Astrocyte (in vitro differentiated cells and primary cell): ENCODE data around the gene ZNF280D. TPM values are rescaled to one million over a fixed set of nuclear protein-coding genes. Genes with fewer than 3 reads are reported as not detected.

ENCODE experiments used
- DNase-seq: peaks from one replicate; pipeline ENCODE4 v3.0.0-alpha.2; 2010; ENCODE audit warnings: low read depth
- FAIRE-seq: peaks from 2 replicates; lab custom pipeline; 2011; peaks lifted over from hg19 to GRCh38; lab: Jason Lieb, UNC
- H2AFZ ChIP-seq: 2 replicates; pipeline ENCODE4 v1.6.0; 2012; ENCODE audit warnings: low read depth, low read length, inconsistent platforms
- H3K27ac ChIP-seq: 2 replicates; pipeline ENCODE4 v1.5.1; 2011; ENCODE audit warnings: low read depth, low read length, inconsistent platforms
- H3K27me3 ChIP-seq: 2 replicates; pipeline ENCODE4 v1.6.0; 2011; ENCODE audit warnings: low read length, inconsistent platforms; ENCODE audit not compliant: insufficient read depth
- H3K36me3 ChIP-seq: 2 replicates; pipeline ENCODE4 v1.5.1; 2011; ENCODE audit warnings: low read length, inconsistent platforms; ENCODE audit not compliant: insufficient read depth
- H3K4me1 ChIP-seq: 2 replicates; pipeline ENCODE4 v1.5.1; 2011; ENCODE audit warnings: low read length, inconsistent platforms; ENCODE audit not compliant: insufficient read depth
- H3K4me2 ChIP-seq: 2 replicates; pipeline ENCODE4 v1.6.0; 2012; ENCODE audit warnings: low read length, inconsistent platforms
- H3K4me3 ChIP-seq: 2 replicates; pipeline ENCODE4 v1.5.1; 2011; ENCODE audit warnings: low read depth, mild to moderate bottlenecking, low read length, inconsistent platforms; ENCODE audit not compliant: insufficient read depth
- H3K79me2 ChIP-seq: 2 replicates; pipeline ENCODE4 v1.6.0; 2012; ENCODE audit warnings: mild to moderate bottlenecking, low read length, inconsistent platforms; ENCODE audit not compliant: insufficient read depth
- H3K9ac ChIP-seq: 2 replicates; pipeline ENCODE4 v1.6.0; 2012; ENCODE audit warnings: mild to moderate bottlenecking, low read length, inconsistent platforms
- H3K9me3 ChIP-seq: 2 replicates; pipeline ENCODE4 v1.5.1; 2012; ENCODE audit warnings: low read depth, mild to moderate bottlenecking, low read length, inconsistent platforms; ENCODE audit not compliant: insufficient read depth
- H4K20me1 ChIP-seq: 2 replicates; pipeline ENCODE4 v1.6.0; 2012; ENCODE audit warnings: low read length, inconsistent platforms; ENCODE audit not compliant: insufficient read depth
- H3K27ac Mint-ChIP-seq: one replicate; pipeline ENCODE4 v1.8.0; 2021; ENCODE audit warnings: mild to moderate bottlenecking, mixed read lengths; ENCODE audit not compliant: unreplicated experiment
- H3K27me3 Mint-ChIP-seq: one replicate; pipeline ENCODE4 v1.8.0; 2021; ENCODE audit warnings: low read depth, mixed read lengths; ENCODE audit not compliant: unreplicated experiment
- H3K36me3 Mint-ChIP-seq: one replicate; pipeline ENCODE4 v1.8.0; 2021; ENCODE audit warnings: low read depth, mixed read lengths; ENCODE audit not compliant: unreplicated experiment
- H3K4me1 Mint-ChIP-seq: one replicate; pipeline ENCODE4 v1.8.0; 2021; ENCODE audit warnings: low read depth, mixed read lengths; ENCODE audit not compliant: unreplicated experiment
- H3K4me3 Mint-ChIP-seq: one replicate; pipeline ENCODE4 v1.8.0; 2021; ENCODE audit warnings: mild to moderate bottlenecking, moderate library complexity, mixed read lengths; ENCODE audit not compliant: unreplicated experiment
- H3K9me3 Mint-ChIP-seq: one replicate; pipeline ENCODE4 v1.8.0; 2021; ENCODE audit warnings: mild to moderate bottlenecking, mixed read lengths; ENCODE audit not compliant: unreplicated experiment
- EZH2 ChIP-seq: IDR thresholded peaks from 2 replicates; pipeline ENCODE4 v1.6.1; 2012; ENCODE audit warnings: mild to moderate bottlenecking, low read length, inconsistent platforms; ENCODE audit not compliant: insufficient read depth
- total RNA-seq: library from RNA; stranded (reverse); gene quantifications from 2 replicates; pipeline ENCODE4 v1.2.1, GENCODE V29; 2021
- TF ChIP-seq, protein P1 (sequence below): IDR thresholded peaks from 2 replicates; pipeline ENCODE4 v1.5.1; 2011; ENCODE audit warnings: low read depth, mild to moderate bottlenecking, inconsistent platforms, low read length, moderate library complexity; ENCODE audit not compliant: insufficient read depth

ZNF280D gene
- total RNA-seq, 1 donor from 2014 or later: 13.7 TPM

DNA sequence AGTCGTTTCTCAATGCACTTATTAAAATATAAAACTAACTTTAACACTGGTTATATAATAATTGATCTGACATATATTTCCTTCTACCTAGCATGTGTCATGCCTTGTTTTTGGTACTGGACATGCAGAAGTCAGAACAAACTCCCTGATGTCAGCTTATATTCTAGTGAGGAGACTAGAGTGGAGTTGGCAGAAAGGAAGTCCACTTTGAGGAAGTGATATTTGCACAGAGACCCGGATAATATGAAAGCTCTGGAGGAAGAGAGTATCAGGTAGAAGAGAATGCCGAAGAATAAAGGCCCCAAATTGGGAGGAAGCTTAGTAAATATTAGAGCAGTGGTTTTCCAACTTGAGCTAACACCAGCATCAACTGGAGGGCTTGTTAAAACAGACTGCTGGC is 24.6 kb upstream of the ZNF280D start:
- Histone ChIP-seq H2AFZ (no peak overlapping the region), H3K9ac (no peak overlapping the region), H3K27ac (no peak overlapping the region), H3K79me2 (no peaks in the 10 kb centered on the region), H3K27me3 (no peaks in the 10 kb centered on the region), H3K9me3 (no peaks in the 10 kb centered on the region), H3K4me1 (peaks cover 27% of the 10 kb centered on the region), H3K4me2 (no peak overlapping the region), H4K20me1 (no peaks in the 10 kb centered on the region), H3K4me3 (no peak overlapping the region), H3K36me3 (no peaks in the 10 kb centered on the region)
- Mint-ChIP-seq H3K36me3 (no peaks in the 10 kb centered on the region), H3K4me1 (peaks cover 27% of the 10 kb centered on the region), H3K4me3 (no peak overlapping the region), H3K27ac (no peak overlapping the region), H3K27me3 (no peaks in the 10 kb centered on the region), H3K9me3 (no peaks in the 10 kb centered on the region)
- TF ChIP-seq, protein P1, sequence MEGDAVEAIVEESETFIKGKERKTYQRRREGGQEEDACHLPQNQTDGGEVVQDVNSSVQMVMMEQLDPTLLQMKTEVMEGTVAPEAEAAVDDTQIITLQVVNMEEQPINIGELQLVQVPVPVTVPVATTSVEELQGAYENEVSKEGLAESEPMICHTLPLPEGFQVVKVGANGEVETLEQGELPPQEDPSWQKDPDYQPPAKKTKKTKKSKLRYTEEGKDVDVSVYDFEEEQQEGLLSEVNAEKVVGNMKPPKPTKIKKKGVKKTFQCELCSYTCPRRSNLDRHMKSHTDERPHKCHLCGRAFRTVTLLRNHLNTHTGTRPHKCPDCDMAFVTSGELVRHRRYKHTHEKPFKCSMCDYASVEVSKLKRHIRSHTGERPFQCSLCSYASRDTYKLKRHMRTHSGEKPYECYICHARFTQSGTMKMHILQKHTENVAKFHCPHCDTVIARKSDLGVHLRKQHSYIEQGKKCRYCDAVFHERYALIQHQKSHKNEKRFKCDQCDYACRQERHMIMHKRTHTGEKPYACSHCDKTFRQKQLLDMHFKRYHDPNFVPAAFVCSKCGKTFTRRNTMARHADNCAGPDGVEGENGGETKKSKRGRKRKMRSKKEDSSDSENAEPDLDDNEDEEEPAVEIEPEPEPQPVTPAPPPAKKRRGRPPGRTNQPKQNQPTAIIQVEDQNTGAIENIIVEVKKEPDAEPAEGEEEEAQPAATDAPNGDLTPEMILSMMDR: no peak
- TF ChIP-seq EZH2: no peak
- FAIRE-seq (no peak), DNase-seq (no peak)

GRCh38 chr15:56754772-56755370 is 21.6 kb upstream of the ZNF280D start:
- H3K4me3 Mint-ChIP-seq: no peak overlapping the region
- DNase-seq: peak; percentile 23
- Histone ChIP-seq H3K36me3 (no peaks in the 10 kb centered on the region), H3K4me2 (no peak overlapping the region), H3K27ac (no peak overlapping the region), H4K20me1 (no peaks in the 10 kb centered on the region), H3K79me2 (no peaks in the 10 kb centered on the region), H3K27me3 (no peaks in the 10 kb centered on the region), H3K9ac (no peak overlapping the region), H3K4me3 (no peak overlapping the region), H3K4me1 (peaks cover 20% of the 10 kb centered on the region), H3K9me3 (no peaks in the 10 kb centered on the region), H2AFZ (no peak overlapping the region)
- H3K27me3 Mint-ChIP-seq: no peaks in the 10 kb centered on the region
- peaks cover 20% of the 10 kb centered on the region for H3K4me1 Mint-ChIP-seq
- no peaks in the 10 kb centered on the region for H3K9me3 Mint-ChIP-seq
- H3K36me3 Mint-ChIP-seq: no peaks in the 10 kb centered on the region
- FAIRE-seq: no peak
- no peak overlapping the region for H3K27ac Mint-ChIP-seq
- TF ChIP-seq, protein P1: no peak
- no peak for TF ChIP-seq EZH2

DNA sequence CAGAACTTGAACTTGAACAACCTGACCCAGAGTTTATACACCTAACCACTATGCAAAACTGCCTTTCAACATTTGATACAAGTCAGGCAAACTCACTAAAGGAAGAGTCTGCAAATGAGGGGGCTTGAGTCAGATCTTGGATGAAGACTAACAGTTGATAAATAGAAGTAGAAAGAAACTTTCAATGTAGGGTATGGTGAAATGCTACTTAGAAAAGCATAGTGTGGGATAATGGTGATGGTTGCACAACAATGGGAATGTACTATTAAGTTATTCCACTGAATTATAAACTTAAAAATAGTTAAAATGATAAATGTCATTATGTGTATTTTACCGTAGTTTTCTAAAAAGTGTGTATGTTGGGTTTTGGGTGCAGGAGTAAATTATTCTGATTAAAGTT is 19.7 kb upstream of the ZNF280D start:
- no peaks in the 10 kb centered on the region for H3K79me2 ChIP-seq
- H3K27ac ChIP-seq: no peak overlapping the region
- H4K20me1 ChIP-seq: no peaks in the 10 kb centered on the region
- TF ChIP-seq, protein P1: no peak
- no peak for TF ChIP-seq EZH2
- FAIRE-seq: no peak
- no peak for DNase-seq
- H3K4me2 ChIP-seq: no peak overlapping the region
- H3K4me3 ChIP-seq: no peak overlapping the region
- peaks cover 1% of the 10 kb centered on the region for H3K4me1 ChIP-seq
- no peak overlapping the region for H3K27ac Mint-ChIP-seq
- H3K4me1 Mint-ChIP-seq: peaks cover 2% of the 10 kb centered on the region
- no peaks in the 10 kb centered on the region for H3K36me3 Mint-ChIP-seq
- no peak overlapping the region for H3K4me3 Mint-ChIP-seq
- H3K9me3 ChIP-seq: no peaks in the 10 kb centered on the region
- no peaks in the 10 kb centered on the region for H3K9me3 Mint-ChIP-seq
- H2AFZ ChIP-seq: no peak overlapping the region
- H3K9ac ChIP-seq: no peak overlapping the region
- no peaks in the 10 kb centered on the region for H3K27me3 ChIP-seq
- H3K36me3 ChIP-seq: no peaks in the 10 kb centered on the region
- H3K27me3 Mint-ChIP-seq: no peaks in the 10 kb centered on the region
